ENCODE results near the gene FAM13A.

DNA sequence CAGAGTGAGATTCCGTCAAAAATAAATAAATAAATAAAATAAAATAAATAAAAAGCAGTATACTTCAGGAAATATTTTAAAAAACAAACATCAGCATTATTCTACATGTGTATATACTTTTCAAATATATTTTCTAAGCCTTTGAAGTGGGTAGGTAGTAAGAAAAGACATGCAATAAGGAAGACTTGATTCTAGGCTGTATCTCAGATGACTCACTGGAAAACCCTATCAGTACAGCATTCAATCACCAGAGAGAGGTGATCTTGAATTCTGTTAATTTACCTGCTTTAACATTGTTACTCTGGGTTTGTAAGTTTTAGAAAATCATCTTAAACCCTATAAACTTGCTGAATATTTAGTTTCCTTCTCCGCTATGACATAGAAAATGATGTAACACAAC lies 252.8 kb downstream of the FAM13A start:
- TF ChIP-seq, protein P1, sequence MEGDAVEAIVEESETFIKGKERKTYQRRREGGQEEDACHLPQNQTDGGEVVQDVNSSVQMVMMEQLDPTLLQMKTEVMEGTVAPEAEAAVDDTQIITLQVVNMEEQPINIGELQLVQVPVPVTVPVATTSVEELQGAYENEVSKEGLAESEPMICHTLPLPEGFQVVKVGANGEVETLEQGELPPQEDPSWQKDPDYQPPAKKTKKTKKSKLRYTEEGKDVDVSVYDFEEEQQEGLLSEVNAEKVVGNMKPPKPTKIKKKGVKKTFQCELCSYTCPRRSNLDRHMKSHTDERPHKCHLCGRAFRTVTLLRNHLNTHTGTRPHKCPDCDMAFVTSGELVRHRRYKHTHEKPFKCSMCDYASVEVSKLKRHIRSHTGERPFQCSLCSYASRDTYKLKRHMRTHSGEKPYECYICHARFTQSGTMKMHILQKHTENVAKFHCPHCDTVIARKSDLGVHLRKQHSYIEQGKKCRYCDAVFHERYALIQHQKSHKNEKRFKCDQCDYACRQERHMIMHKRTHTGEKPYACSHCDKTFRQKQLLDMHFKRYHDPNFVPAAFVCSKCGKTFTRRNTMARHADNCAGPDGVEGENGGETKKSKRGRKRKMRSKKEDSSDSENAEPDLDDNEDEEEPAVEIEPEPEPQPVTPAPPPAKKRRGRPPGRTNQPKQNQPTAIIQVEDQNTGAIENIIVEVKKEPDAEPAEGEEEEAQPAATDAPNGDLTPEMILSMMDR (IDR thresholded peaks at IDR 0.05): no peak
- no peak for TF ChIP-seq EZH2 (IDR thresholded peaks at IDR 0.05; ENCODE audit: borderline replicate concordance, insufficient read depth, low read depth, low read length, poor library complexity, severe bottlenecking)
